Measurements from ENCODE around the gene PPP1R12B.
"Not testable (repeated sequence)": the region's sequence is repeated elsewhere in the genome, so short reads cannot be mapped to it uniquely, and the experiment has no call there.

Gene PPP1R12B

DNA sequence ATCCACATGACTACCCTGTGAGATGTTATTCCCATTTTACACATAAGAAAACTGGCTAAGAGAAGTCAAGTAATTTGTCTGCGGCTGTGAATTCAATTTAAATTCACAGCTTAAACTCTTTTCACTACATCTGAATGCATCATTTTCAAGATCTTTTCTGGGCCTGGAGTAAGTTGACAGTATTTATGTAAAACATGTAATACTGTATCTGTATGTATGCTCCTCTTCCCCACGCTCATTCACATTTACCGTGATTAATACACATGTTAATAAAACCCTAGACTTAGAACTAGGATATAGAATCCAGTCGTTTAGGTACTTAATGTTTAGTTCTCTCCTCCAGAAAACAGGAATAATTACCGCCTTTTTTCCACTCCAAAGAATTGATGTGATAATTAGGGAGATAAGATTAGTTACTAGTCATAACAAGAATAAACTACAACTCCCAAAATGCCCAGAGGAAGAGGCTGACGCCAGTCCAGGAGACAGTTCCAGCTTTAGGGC is 442 bp upstream of the PPP1R12B start:
- in situ Hi-C loops (cut with MboI; ENCODE audit: low sequenced_read_pairs): no loop called here

GRCh38 chr1:202349206-202349928 is 868 bp downstream of the PPP1R12B start:
- in situ Hi-C loops (cut with MboI; ENCODE audit: low sequenced_read_pairs): no loop called here

GRCh38 chr1:202351725-202352124 is 3.2 kb downstream of the PPP1R12B start:
- in situ Hi-C loops (cut with MboI; ENCODE audit: low sequenced_read_pairs): no loop called here

DNA sequence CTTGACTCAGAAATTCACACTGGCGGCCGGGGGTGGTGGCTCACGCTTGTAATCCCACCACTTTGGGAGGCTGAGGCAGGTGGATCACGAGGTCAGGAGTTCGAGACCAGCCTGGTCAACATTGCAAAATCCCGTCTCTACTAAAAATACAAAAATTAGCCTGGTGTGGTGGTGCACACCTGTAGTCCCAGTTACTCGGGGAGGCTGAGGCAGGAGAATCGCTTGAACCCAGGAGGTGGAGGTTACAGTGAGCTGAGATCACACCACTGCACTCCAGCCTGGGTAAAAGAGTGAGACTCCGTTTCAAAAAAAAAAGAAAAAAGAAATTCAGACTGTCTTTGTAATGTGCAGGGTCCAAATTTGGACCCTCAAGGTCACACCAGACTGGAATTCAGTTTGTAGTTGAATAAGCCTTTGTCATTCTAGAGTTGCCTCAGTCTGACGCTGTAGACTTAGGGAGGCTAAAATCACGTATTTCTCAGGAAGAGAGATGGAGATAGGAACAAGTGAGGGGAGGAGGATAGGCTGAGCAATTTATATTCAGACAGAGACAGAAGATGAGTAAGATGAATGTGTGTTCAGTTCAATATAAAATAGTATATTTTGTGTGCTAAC is 4.2 kb downstream of the PPP1R12B start:
- in situ Hi-C loops (cut with MboI; ENCODE audit: low sequenced_read_pairs): not testable (repeated sequence)

DNA sequence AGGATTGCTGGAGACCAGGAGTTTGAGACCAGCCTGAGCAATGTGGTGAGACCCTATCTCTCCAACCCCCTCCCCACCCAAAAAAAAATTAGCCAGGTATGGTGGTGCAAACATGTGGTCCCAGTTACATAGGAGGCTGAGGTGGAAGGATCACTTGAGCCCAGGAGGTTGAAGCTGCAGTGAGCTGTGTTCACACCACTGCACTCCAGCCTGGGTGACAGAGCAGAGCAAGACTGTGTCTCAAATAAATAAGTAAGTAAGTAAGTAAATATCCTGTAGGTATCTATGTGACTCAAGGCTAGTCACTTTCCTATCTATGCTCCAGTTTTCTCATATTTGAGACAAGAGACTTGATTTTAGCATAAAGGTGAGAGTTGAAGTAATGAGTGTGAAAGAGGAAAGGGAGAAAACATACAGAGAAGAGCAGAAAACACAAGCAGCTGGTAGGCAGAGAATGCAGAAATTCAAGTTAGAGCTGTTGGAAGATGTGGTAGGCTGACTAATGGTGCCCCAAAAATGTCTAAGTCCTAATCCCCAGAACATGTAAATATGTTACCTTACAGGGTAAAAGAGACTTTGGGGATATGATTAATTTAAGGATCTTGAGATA is 7.5 kb downstream of the PPP1R12B start:
- in situ Hi-C loops (cut with MboI; ENCODE audit: low sequenced_read_pairs): no loop called here

DNA sequence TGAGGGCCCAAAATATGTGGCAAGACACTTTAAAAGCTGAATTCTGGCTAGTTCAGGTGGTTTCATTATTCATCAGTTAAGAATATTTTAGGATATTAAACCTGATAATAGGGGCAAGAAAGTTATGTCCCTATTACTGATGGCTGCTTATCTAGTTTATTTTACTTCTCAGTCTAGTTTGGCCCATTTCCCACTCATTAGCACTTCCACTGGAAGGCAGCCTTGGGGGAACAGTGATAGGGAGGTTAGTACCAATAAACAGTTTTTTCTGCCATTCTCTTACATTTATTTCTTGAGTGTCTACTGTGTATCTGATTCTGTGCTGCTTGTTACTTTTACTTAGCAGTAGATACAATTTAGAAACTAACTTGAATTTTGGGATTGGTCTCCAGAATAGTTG is 9.0 kb downstream of the PPP1R12B start:
- in situ Hi-C loops (cut with MboI; ENCODE audit: low sequenced_read_pairs): no loop called here

DNA sequence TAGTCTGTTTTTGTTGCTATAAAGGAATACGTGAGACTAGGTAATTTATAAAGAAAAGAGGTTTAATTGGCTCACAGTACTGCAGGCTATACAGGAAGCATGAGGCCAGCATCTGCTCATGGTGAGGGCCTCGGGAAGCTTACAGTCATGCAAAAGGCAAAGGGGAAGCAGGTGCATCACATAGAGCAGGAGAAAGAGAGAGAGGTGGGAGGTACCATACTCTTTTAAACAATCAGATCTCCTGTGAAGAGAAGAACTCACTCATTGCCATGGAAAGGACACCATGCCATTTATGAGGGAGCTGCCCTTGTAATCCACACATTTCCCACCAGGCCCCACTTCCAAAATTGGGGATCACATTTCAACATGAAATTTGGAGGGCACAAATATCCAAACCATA is 12.7 kb downstream of the PPP1R12B start:
- in situ Hi-C loops (cut with MboI; ENCODE audit: low sequenced_read_pairs): no loop called here

DNA sequence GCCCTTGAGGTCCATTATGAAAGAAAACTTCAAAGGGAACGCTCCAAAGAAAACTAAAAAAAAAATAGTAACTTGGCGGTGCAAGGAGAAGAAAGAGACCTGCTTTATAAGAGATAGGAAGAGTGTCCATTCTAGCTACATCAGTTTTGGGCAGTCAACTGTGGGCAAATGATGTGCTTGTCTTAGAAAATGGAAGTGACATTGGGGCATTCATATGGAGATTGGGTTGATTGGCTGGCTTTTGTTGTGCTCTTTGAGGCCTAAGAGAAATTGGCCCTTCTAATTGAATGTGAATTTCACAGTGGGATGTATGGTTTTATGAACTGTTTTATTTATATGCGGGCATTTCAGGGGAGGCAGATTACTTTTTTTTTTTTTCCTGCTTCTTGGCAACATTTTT is 13.2 kb downstream of the PPP1R12B start:
- in situ Hi-C loops (cut with MboI; ENCODE audit: low sequenced_read_pairs): no loop called here

GRCh38 chr1:202362212-202362611 is 13.7 kb downstream of the PPP1R12B start:
- in situ Hi-C loops (cut with MboI; ENCODE audit: low sequenced_read_pairs): no loop called here

GRCh38 chr1:202365092-202365815 is 16.8 kb downstream of the PPP1R12B start:
- in situ Hi-C loops (cut with MboI; ENCODE audit: low sequenced_read_pairs): no loop called here

GRCh38 chr1:202367271-202367670 is 18.8 kb downstream of the PPP1R12B start:
- in situ Hi-C loops (cut with MboI; ENCODE audit: low sequenced_read_pairs): no loop called here

- in situ Hi-C loops (cut with MboI; ENCODE audit: low sequenced_read_pairs): not testable (repeated sequence)
These were observed 22.4 kb downstream of the PPP1R12B start for GRCh38 chr1:202370906-202371305.

DNA sequence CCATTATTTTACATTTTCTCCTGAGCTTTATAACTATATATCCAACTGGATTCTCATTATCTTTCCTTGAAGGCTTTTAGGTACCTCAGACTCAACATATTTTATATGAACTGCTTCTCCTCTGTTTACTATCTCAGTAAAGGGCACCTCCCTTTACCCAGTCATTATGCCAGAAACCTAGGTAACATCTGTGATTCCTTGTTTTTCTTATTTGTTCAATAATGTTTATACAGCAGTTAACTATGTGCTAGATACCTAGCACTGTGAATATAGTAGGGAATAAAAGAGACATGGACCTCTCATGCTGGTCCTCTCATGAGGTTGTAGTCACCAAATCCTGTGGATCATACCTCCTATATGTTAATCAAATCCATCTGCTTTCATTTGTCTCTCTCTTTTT is 25.6 kb downstream of the PPP1R12B start:
- in situ Hi-C loops (cut with MboI; ENCODE audit: low sequenced_read_pairs): no loop called here

DNA sequence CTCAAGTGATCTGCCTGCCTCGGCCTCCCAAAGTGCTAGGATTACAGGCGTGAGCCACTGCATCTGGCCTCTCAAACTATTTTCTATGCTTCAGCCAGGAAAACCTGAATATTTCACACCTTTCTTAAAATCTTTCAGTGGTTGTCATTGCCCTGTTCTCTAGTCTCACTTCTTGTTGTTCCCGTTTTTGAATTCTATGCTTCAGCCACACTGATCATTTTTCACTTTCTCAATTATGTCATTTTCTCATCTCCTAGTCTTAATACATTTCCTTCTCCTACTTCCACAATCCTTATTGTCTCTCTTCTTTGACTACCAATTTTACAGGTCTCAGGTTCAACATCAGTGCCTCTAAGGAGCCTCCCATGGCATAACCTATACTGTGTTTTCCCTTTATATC is 26.7 kb downstream of the PPP1R12B start:
- in situ Hi-C loops (cut with MboI; ENCODE audit: low sequenced_read_pairs): not testable (repeated sequence)

GRCh38 chr1:202376247-202376646 is 27.7 kb downstream of the PPP1R12B start:
- in situ Hi-C loops (cut with MboI; ENCODE audit: low sequenced_read_pairs): no loop called here

- in situ Hi-C loops (cut with MboI; ENCODE audit: low sequenced_read_pairs): not testable (repeated sequence)
These were observed 31.5 kb downstream of the PPP1R12B start for GRCh38 chr1:202379884-202380529.

- in situ Hi-C loops (cut with MboI; ENCODE audit: low sequenced_read_pairs): not testable (repeated sequence)
These were observed 32.0 kb downstream of the PPP1R12B start for GRCh38 chr1:202380535-202380934.

DNA sequence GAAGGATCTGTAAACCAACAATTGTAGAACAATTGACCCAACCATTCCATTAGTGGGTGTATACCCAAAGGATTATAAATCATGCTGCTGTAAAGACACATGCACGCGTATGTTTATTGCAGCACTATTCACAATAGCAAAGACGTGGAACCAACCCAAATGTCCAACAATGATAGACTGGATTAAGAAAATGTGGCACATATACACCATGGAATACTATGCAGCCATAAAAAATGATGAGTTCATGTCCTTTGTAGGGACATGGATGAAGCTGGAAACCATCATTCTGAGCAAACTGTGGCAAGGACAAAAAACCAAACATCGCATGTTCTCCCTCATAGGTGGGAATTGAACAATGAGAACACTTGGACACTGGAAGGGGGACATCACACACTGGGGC is 33.4 kb downstream of the PPP1R12B start:
- in situ Hi-C loops (cut with MboI; ENCODE audit: low sequenced_read_pairs): not testable (repeated sequence)

GRCh38 chr1:202395831-202396230 is 47.3 kb downstream of the PPP1R12B start:
- in situ Hi-C loops (cut with MboI; ENCODE audit: low sequenced_read_pairs): not testable (repeated sequence)

GRCh38 chr1:202397256-202397655 is 48.8 kb downstream of the PPP1R12B start:
- in situ Hi-C loops (cut with MboI; ENCODE audit: low sequenced_read_pairs): no loop called here

GRCh38 chr1:202398439-202398838 is 49.9 kb downstream of the PPP1R12B start:
- in situ Hi-C loops (cut with MboI; ENCODE audit: low sequenced_read_pairs): not testable (repeated sequence)

Measured in HL-60/S4 treated with retinoic acid at 250 ng/mL for 4 days and 3 days (cell line).